ENCODE measurements around the gene JOSD1. TPM values are rescaled to one million over a fixed set of nuclear protein-coding genes. Genes with fewer than 3 reads are reported as not detected.

Gene JOSD1
- total RNA-seq, 4 donors from 2014 or later, result 77.6 to 156 (median 121) TPM

GRCh38 chr22:38739300-38740055, 38.7 kb upstream of the JOSD1 start:
- peaks cover 0 to 10% (median 0%) of the 10 kb centered on the region in 4 donors for H3K4me1 ChIP-seq
- no peak for TF ChIP-seq POLR2A (IDR thresholded peaks at IDR 0.05)
- TF ChIP-seq CTCF (IDR thresholded peaks at IDR 0.05), result no peak
- no peaks in the 10 kb centered on the region for H3K27me3 ChIP-seq
- no peak for DNase-seq
- no peaks in the 10 kb centered on the region for H3K9me3 ChIP-seq
- H3K4me3 ChIP-seq, result no peak overlapping the region
- peaks cover 7 to 97% (median 14%) of the 10 kb centered on the region in 3 donors for H3K36me3 ChIP-seq
- H3K27ac ChIP-seq, result no peak overlapping the region

- H3K27ac ChIP-seq, result no peak overlapping the region
- TF ChIP-seq CTCF (IDR thresholded peaks at IDR 0.05) (no peak), POLR2A (IDR thresholded peaks at IDR 0.05) (no peak)
- H3K4me1 ChIP-seq, result peaks cover 0 to 19% (median 0%) of the 10 kb centered on the region in 4 donors
- DNase-seq, result no peak
- H3K36me3 ChIP-seq, result peaks cover 7 to 88% (median 14%) of the 10 kb centered on the region in 3 donors
- no peaks in the 10 kb centered on the region for H3K27me3 ChIP-seq
- no peak overlapping the region for H3K4me3 ChIP-seq
- H3K9me3 ChIP-seq, result no peaks in the 10 kb centered on the region
Measured at GRCh38 chr22:38738475-38739070, 37.8 kb upstream of the JOSD1 start.

- H3K27me3 ChIP-seq, result no peaks in the 10 kb centered on the region
- H3K27ac ChIP-seq, result no peak overlapping the region
- TF ChIP-seq POLR2A (IDR thresholded peaks at IDR 0.05) (no peak), CTCF (IDR thresholded peaks at IDR 0.05) (no peak)
- no peaks in the 10 kb centered on the region for H3K9me3 ChIP-seq
- peaks cover 0 to 30% (median 1%) of the 10 kb centered on the region in 4 donors for H3K4me1 ChIP-seq
- DNase-seq, result no peak
- H3K36me3 ChIP-seq, result peaks cover 7 to 82% (median 14%) of the 10 kb centered on the region in 3 donors
- H3K4me3 ChIP-seq, result no peak overlapping the region
Measured at GRCh38 chr22:38737302-38738060, 36.7 kb upstream of the JOSD1 start.

GRCh38 chr22:38736257-38736570, 35.5 kb upstream of the JOSD1 start:
- TF ChIP-seq POLR2A (IDR thresholded peaks at IDR 0.05) (no peak), CTCF (IDR thresholded peaks at IDR 0.05) (no peak)
- H3K27me3 ChIP-seq, result no peaks in the 10 kb centered on the region
- H3K9me3 ChIP-seq, result no peaks in the 10 kb centered on the region
- peak overlapping the region in 1 of 4 donors; percentile 8 for H3K27ac ChIP-seq
- no peak for DNase-seq
- H3K36me3 ChIP-seq, result peaks cover 7 to 82% (median 12%) of the 10 kb centered on the region in 3 donors
- no peak overlapping the region for H3K4me3 ChIP-seq
- peaks cover 0 to 34% (median 1%) of the 10 kb centered on the region in 4 donors for H3K4me1 ChIP-seq

- H3K4me3 ChIP-seq, result no peak overlapping the region
- H3K27ac ChIP-seq, result peak overlapping the region in 2 of 4 donors; percentile 8 to 25
- H3K9me3 ChIP-seq, result no peaks in the 10 kb centered on the region
- no peak for TF ChIP-seq CTCF (IDR thresholded peaks at IDR 0.05)
- TF ChIP-seq POLR2A (IDR thresholded peaks at IDR 0.05), result no peak
- H3K36me3 ChIP-seq, result peaks cover 6 to 82% (median 12%) of the 10 kb centered on the region in 3 donors
- peaks cover 0 to 34% (median 1%) of the 10 kb centered on the region in 4 donors for H3K4me1 ChIP-seq
- no peaks in the 10 kb centered on the region for H3K27me3 ChIP-seq
- no peak for DNase-seq
Measured at GRCh38 chr22:38735465-38736256, 34.9 kb upstream of the JOSD1 start.
